ENCODE results near the gene PCARE.
"Not testable (repeated sequence)": the region's sequence is repeated elsewhere in the genome, so short reads cannot be mapped to it uniquely, and the experiment has no call there.

PCARE gene

GRCh38 chr2:29110916-29111535 is 36.7 kb upstream of the PCARE start:
- peaks cover 40% of the 10 kb centered on the region for H3K27me3 ChIP-seq (ENCODE audit: control insufficient read depth, insufficient read depth, low read length)
- H3K9ac ChIP-seq (ENCODE audit: low read depth, low read length) = no peak overlapping the region
- no peaks in the 10 kb centered on the region for H3K36me3 ChIP-seq (ENCODE audit: control insufficient read depth, insufficient read depth, low read length)
- H3K9me3 ChIP-seq (ENCODE audit: control insufficient read depth, insufficient read depth, low read length) = no peaks in the 10 kb centered on the region
- no peak overlapping the region for H3K4me3 ChIP-seq (ENCODE audit: low read depth, low read length)
- no peaks in the 10 kb centered on the region for H3K4me1 ChIP-seq (ENCODE audit: control insufficient read depth, insufficient read depth, low read length)

DNA sequence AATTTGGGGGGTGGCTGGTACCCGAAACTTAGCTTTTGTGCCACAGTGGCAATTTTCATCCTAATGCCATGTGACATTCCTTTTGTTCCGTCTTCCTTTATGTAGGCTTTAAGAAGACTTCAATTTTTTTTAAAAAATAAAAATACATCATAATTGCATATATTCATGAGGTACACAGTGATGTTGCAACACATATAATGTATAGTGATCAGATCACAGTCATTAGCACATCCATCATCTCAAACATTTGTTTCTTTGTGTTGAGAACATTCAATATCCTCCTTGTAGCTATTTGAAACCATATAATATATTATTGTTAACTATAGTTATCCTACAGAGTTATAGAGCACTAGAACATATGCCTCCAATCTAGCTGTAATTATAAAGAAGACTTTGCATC is 34.9 kb upstream of the PCARE start:
- no peaks in the 10 kb centered on the region for H3K36me3 ChIP-seq (ENCODE audit: control insufficient read depth, insufficient read depth, low read length)
- no peak overlapping the region for H3K4me3 ChIP-seq (ENCODE audit: low read depth, low read length)
- no peaks in the 10 kb centered on the region for H3K4me1 ChIP-seq (ENCODE audit: control insufficient read depth, insufficient read depth, low read length)
- H3K9me3 ChIP-seq (ENCODE audit: control insufficient read depth, insufficient read depth, low read length) = no peaks in the 10 kb centered on the region
- no peak overlapping the region for H3K9ac ChIP-seq (ENCODE audit: low read depth, low read length)
- peaks cover 27% of the 10 kb centered on the region for H3K27me3 ChIP-seq (ENCODE audit: control insufficient read depth, insufficient read depth, low read length)

GRCh38 chr2:29108225-29108624 is 33.9 kb upstream of the PCARE start:
- Histone ChIP-seq H3K4me3 (ENCODE audit: low read depth, low read length) (no peak overlapping the region), H3K36me3 (ENCODE audit: control insufficient read depth, insufficient read depth, low read length) (no peaks in the 10 kb centered on the region), H3K27me3 (ENCODE audit: control insufficient read depth, insufficient read depth, low read length) (peaks cover 17% of the 10 kb centered on the region), H3K4me1 (ENCODE audit: control insufficient read depth, insufficient read depth, low read length) (no peaks in the 10 kb centered on the region), H3K9me3 (ENCODE audit: control insufficient read depth, insufficient read depth, low read length) (no peaks in the 10 kb centered on the region), H3K9ac (ENCODE audit: low read depth, low read length) (no peak overlapping the region)

DNA sequence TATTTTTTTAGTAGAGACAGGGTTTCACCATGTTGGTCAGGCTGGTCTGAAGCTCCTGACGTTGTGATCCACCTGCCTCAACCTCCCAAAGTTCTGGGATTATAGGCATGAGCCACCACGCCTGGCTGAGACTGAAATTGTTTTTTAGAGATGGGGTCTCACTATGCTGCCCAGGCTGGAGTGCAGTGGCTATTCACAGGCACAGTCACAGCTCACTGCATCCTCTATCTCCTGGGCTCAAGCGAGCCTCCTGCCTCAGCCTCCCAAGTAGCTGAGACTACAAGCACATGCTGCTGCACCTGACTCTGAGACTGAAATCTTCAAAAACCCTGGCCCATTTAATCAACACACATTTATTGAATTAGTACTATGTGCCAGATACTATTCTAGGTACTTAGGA is 33.2 kb upstream of the PCARE start:
- peaks cover 10% of the 10 kb centered on the region for H3K27me3 ChIP-seq (ENCODE audit: control insufficient read depth, insufficient read depth, low read length)
- H3K36me3 ChIP-seq (ENCODE audit: control insufficient read depth, insufficient read depth, low read length); H3K9me3 ChIP-seq (ENCODE audit: control insufficient read depth, insufficient read depth, low read length); H3K4me1 ChIP-seq (ENCODE audit: control insufficient read depth, insufficient read depth, low read length); H3K9ac ChIP-seq (ENCODE audit: low read depth, low read length); H3K4me3 ChIP-seq (ENCODE audit: low read depth, low read length): not testable (repeated sequence)

GRCh38 chr2:29106980-29107388 is 32.7 kb upstream of the PCARE start:
- Histone ChIP-seq H3K9ac (ENCODE audit: low read depth, low read length) (no peak overlapping the region), H3K9me3 (ENCODE audit: control insufficient read depth, insufficient read depth, low read length) (no peaks in the 10 kb centered on the region), H3K27me3 (ENCODE audit: control insufficient read depth, insufficient read depth, low read length) (peaks cover 5% of the 10 kb centered on the region), H3K4me1 (ENCODE audit: control insufficient read depth, insufficient read depth, low read length) (no peaks in the 10 kb centered on the region), H3K4me3 (ENCODE audit: low read depth, low read length) (no peak overlapping the region), H3K36me3 (ENCODE audit: control insufficient read depth, insufficient read depth, low read length) (no peaks in the 10 kb centered on the region)

DNA sequence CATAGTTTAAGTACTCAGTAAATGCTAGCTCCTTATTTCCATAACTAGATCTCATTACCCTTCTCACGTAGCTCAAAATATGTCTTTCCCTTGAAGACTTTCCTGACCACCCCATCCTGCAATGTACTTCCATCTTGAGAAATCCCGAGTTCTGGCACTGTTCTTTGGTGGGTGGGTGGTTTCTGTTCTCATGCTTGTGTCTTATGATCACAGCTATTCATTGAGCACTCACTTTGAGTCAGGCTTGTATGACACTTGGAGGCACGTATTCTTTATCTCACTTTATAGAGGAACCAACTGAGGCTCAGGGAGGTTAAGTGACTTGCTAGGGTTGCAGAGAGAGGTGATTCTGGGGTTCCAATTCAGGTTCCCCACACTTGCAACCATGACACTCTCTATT is 31.9 kb upstream of the PCARE start:
- Histone ChIP-seq H3K4me3 (ENCODE audit: low read depth, low read length) (no peak overlapping the region), H3K9ac (ENCODE audit: low read depth, low read length) (no peak overlapping the region), H3K4me1 (ENCODE audit: control insufficient read depth, insufficient read depth, low read length) (no peaks in the 10 kb centered on the region), H3K9me3 (ENCODE audit: control insufficient read depth, insufficient read depth, low read length) (no peaks in the 10 kb centered on the region), H3K36me3 (ENCODE audit: control insufficient read depth, insufficient read depth, low read length) (no peaks in the 10 kb centered on the region), H3K27me3 (ENCODE audit: control insufficient read depth, insufficient read depth, low read length) (peaks cover 3% of the 10 kb centered on the region)

GRCh38 chr2:29105375-29105774 is 31.1 kb upstream of the PCARE start:
- H3K4me1 ChIP-seq (ENCODE audit: control insufficient read depth, insufficient read depth, low read length) = no peaks in the 10 kb centered on the region
- H3K9ac ChIP-seq (ENCODE audit: low read depth, low read length) = no peak overlapping the region
- no peaks in the 10 kb centered on the region for H3K27me3 ChIP-seq (ENCODE audit: control insufficient read depth, insufficient read depth, low read length)
- no peaks in the 10 kb centered on the region for H3K9me3 ChIP-seq (ENCODE audit: control insufficient read depth, insufficient read depth, low read length)
- H3K4me3 ChIP-seq (ENCODE audit: low read depth, low read length) = no peak overlapping the region
- no peaks in the 10 kb centered on the region for H3K36me3 ChIP-seq (ENCODE audit: control insufficient read depth, insufficient read depth, low read length)

GRCh38 chr2:29104688-29105087 is 30.4 kb upstream of the PCARE start:
- Histone ChIP-seq H3K4me3 (ENCODE audit: low read depth, low read length) (no peak overlapping the region), H3K27me3 (ENCODE audit: control insufficient read depth, insufficient read depth, low read length) (no peaks in the 10 kb centered on the region), H3K9ac (ENCODE audit: low read depth, low read length) (no peak overlapping the region), H3K4me1 (ENCODE audit: control insufficient read depth, insufficient read depth, low read length) (no peaks in the 10 kb centered on the region), H3K9me3 (ENCODE audit: control insufficient read depth, insufficient read depth, low read length) (no peaks in the 10 kb centered on the region), H3K36me3 (ENCODE audit: control insufficient read depth, insufficient read depth, low read length) (no peaks in the 10 kb centered on the region)

DNA sequence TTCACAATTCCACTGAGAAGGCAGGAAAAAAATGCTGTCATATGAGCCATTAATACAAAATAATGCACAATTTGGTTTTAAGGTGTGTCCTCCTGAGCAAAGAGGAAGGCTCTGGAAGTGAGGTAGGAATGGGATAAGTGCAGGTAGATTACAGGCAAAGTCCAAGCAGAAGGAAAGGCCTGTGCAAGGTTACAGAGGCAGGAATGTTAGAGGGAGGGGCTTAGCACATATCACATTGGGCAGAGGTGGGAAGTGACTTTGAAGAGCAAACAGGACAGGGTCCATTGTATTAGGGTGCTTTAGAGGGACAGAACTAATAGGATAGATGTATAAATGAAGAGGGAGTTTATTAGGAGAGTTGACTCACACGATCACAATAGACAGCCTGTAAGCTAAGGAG is 26.2 kb upstream of the PCARE start:
- no peak overlapping the region for H3K4me3 ChIP-seq (ENCODE audit: low read depth, low read length)
- H3K9ac ChIP-seq (ENCODE audit: low read depth, low read length) = no peak overlapping the region
- no peaks in the 10 kb centered on the region for H3K9me3 ChIP-seq (ENCODE audit: control insufficient read depth, insufficient read depth, low read length)
- no peaks in the 10 kb centered on the region for H3K27me3 ChIP-seq (ENCODE audit: control insufficient read depth, insufficient read depth, low read length)
- no peaks in the 10 kb centered on the region for H3K36me3 ChIP-seq (ENCODE audit: control insufficient read depth, insufficient read depth, low read length)
- no peaks in the 10 kb centered on the region for H3K4me1 ChIP-seq (ENCODE audit: control insufficient read depth, insufficient read depth, low read length)

DNA sequence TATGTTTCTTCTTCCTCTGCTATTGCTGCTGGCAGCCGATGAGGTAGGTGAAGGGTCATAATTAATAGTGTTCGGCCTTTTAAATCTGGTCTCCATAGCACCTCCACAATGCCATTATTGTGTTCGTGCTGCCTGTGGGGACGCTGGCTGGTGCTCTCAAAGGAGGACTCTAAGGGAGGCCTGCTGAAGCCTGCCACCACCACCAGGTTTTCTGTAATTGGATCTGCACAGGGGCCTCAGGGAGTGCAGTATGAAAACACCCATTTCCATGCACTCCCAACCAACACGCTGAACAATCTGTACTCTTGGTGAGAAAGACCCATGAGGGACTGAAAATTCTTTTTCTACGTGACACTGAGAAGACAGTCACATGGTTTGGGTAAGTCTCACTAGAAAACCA is 23.2 kb upstream of the PCARE start:
- no peak overlapping the region for H3K9ac ChIP-seq (ENCODE audit: low read depth, low read length)
- no peaks in the 10 kb centered on the region for H3K27me3 ChIP-seq (ENCODE audit: control insufficient read depth, insufficient read depth, low read length)
- no peak overlapping the region for H3K4me3 ChIP-seq (ENCODE audit: low read depth, low read length)
- H3K4me1 ChIP-seq (ENCODE audit: control insufficient read depth, insufficient read depth, low read length) = no peaks in the 10 kb centered on the region
- H3K36me3 ChIP-seq (ENCODE audit: control insufficient read depth, insufficient read depth, low read length) = no peaks in the 10 kb centered on the region
- H3K9me3 ChIP-seq (ENCODE audit: control insufficient read depth, insufficient read depth, low read length) = no peaks in the 10 kb centered on the region

DNA sequence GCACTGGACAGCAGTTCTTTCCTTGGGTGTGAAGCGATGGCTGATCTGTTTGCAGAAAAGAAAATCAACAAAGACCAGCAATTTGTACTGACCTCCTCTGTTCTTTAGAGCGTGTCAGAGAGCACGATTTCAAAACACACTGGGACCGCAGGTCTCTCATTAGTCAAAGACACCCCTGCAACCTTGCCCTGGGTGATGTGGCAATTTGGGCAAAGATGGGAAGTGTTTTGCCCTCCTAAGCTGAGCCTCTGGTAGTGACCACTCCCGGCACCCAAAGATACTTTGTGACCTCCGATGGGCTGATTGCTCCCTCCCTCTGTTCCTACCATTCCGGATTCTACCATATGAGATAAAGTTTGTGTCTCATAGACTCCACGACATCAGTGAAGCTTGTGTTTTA is 22.6 kb upstream of the PCARE start:
- no peaks in the 10 kb centered on the region for H3K4me1 ChIP-seq (ENCODE audit: control insufficient read depth, insufficient read depth, low read length)
- H3K9ac ChIP-seq (ENCODE audit: low read depth, low read length) = no peak overlapping the region

DNA sequence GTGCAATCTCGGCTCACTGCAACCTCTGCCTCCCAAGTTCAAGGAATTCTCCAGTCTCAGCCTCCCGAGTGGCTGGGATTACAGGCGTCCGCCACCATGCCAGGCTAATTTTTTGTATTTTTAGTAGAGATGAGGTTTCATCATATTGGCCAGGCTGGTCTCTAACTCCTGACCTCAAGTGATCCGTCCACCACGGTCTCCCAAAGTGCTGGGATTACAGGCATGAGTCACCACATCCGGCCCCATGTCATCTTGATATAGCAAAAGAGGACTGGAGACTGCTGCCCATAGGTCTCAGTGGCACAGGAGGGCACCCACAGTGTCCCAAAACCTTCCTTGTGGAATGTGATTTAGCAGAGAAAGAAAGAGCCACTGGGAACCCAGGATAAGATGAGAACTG is 16.0 kb upstream of the PCARE start:
- not testable (repeated sequence) for H3K9me3 ChIP-seq (ENCODE audit: control insufficient read depth, insufficient read depth, low read length); H3K4me1 ChIP-seq (ENCODE audit: control insufficient read depth, insufficient read depth, low read length); H3K36me3 ChIP-seq (ENCODE audit: control insufficient read depth, insufficient read depth, low read length); H3K9ac ChIP-seq (ENCODE audit: low read depth, low read length); H3K27me3 ChIP-seq (ENCODE audit: control insufficient read depth, insufficient read depth, low read length); H3K4me3 ChIP-seq (ENCODE audit: low read depth, low read length)

More for the DNA sequence above, 22.6 kb upstream of the PCARE start:
- Histone ChIP-seq H3K9me3 (ENCODE audit: control insufficient read depth, insufficient read depth, low read length) (no peaks in the 10 kb centered on the region), H3K27me3 (ENCODE audit: control insufficient read depth, insufficient read depth, low read length) (no peaks in the 10 kb centered on the region), H3K36me3 (ENCODE audit: control insufficient read depth, insufficient read depth, low read length) (no peaks in the 10 kb centered on the region), H3K4me3 (ENCODE audit: low read depth, low read length) (no peak overlapping the region)

All from iPS-15b (cell line).